Nephron (organoid): Measurements from ENCODE around the gene UTP3.
"Not testable (repeated sequence)": the region's sequence is repeated elsewhere in the genome, so short reads cannot be mapped to it uniquely, and the experiment has no call there.

Source experiments
- H3K27ac Mint-ChIP-seq, 3 experiments: 2 replicates each; pipeline ENCODE4 v1.8.0; 2020; ENCODE audit warnings: mixed read lengths in 3 of 3, mild to moderate bottlenecking in 2 of 3, moderate library complexity in 1 of 3
- H3K27me3 Mint-ChIP-seq: 2 replicates; pipeline ENCODE4 v1.8.0; 2021; ENCODE audit warnings: low read depth, mild to moderate bottlenecking, moderate library complexity, mixed read lengths
- H3K36me3 Mint-ChIP-seq: 2 replicates; pipeline ENCODE4 v1.8.0; 2020; ENCODE audit warnings: low read depth, mixed read lengths
- H3K4me1 Mint-ChIP-seq: 2 replicates; pipeline ENCODE4 v1.8.0; 2020; ENCODE audit warnings: mixed read lengths
- H3K4me3 Mint-ChIP-seq, 3 experiments: 2 replicates each; pipeline ENCODE4 v1.8.0; 2020; ENCODE audit warnings: mild to moderate bottlenecking in 3 of 3, mixed read lengths in 3 of 3, moderate library complexity in 2 of 3
- H3K9me3 Mint-ChIP-seq: 2 replicates; pipeline ENCODE4 v1.8.0; 2020; ENCODE audit warnings: mixed read lengths
- CTCF ChIP-seq, 3 experiments: fragments of 200-600 bp; sonication (generic); IDR thresholded peaks; one replicate each; pipeline ENCODE4 v1.5.0; 2021; ENCODE audit warnings: antibody characterized with exemption in 3 of 3; ENCODE audit not compliant: unreplicated experiment in 3 of 3

The UTP3 gene

DNA sequence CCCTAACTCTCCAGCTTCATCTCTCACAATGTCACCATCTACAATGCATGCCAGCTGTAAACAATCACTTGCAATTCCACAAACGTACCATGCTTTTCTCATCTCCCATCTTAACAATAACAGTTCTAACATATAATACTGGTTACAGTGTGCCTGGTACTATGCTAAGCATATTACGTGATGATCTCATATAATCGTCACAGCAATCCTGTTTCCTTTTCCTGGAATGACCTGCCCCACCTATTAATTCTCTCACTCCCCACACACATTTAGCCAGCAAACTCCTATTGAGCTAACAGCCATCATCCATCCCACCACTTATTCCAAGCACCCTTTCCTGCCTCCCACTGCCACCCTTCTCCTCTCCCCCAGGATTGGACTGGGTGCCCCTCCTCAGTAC is 29.9 kb upstream of the UTP3 start:
- no peak for TF ChIP-seq CTCF (IDR thresholded peaks at IDR 0.05; ENCODE audit: unreplicated experiment in 3 of 3)
- Mint-ChIP-seq H3K27ac (no peak overlapping the region), H3K9me3 (no peaks in the 10 kb centered on the region), H3K4me3 (no peak overlapping the region), H3K27me3 (no peaks in the 10 kb centered on the region), H3K36me3 (no peaks in the 10 kb centered on the region), H3K4me1 (no peaks in the 10 kb centered on the region)

GRCh38 chr4:70660106-70660505 is 28.2 kb upstream of the UTP3 start:
- no peaks in the 10 kb centered on the region for H3K9me3 Mint-ChIP-seq
- H3K4me3 Mint-ChIP-seq, result no peak overlapping the region
- no peaks in the 10 kb centered on the region for H3K27me3 Mint-ChIP-seq
- no peaks in the 10 kb centered on the region for H3K4me1 Mint-ChIP-seq
- no peak overlapping the region for H3K27ac Mint-ChIP-seq
- H3K36me3 Mint-ChIP-seq, result no peaks in the 10 kb centered on the region
- TF ChIP-seq CTCF (IDR thresholded peaks at IDR 0.05; ENCODE audit: unreplicated experiment in 3 of 3), result no peak

DNA sequence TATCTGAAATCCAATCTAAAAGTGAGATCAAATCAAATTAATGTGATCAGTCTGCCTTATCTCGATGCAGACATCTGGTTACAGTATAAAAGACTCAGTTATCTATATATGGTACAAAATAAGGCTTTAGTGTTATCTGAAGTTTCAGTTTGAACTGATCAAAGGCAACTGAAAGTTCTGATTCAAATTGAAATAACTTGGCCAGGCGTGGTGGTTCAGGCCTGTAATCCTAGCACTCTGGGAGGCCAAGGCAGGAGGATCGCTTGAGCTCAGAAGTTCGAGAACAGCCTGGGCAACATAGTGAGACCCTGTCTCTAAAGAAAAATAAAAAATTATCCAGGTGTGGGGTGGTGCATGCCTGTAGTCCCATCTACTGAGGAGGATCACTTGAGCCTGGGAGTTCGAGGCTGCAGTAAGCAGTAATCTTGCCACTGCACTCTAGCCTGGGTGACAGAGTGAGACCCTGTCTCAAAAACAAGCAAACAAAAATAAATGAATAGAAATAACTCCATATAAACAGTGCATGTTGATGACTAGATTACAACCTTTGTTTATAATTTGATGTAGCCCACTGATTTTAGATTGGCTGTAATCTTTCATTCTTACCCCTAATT is 26.9 kb upstream of the UTP3 start:
- H3K4me3 Mint-ChIP-seq, H3K4me1 Mint-ChIP-seq, H3K27me3 Mint-ChIP-seq, H3K36me3 Mint-ChIP-seq, H3K9me3 Mint-ChIP-seq, H3K27ac Mint-ChIP-seq: not testable (repeated sequence)

DNA sequence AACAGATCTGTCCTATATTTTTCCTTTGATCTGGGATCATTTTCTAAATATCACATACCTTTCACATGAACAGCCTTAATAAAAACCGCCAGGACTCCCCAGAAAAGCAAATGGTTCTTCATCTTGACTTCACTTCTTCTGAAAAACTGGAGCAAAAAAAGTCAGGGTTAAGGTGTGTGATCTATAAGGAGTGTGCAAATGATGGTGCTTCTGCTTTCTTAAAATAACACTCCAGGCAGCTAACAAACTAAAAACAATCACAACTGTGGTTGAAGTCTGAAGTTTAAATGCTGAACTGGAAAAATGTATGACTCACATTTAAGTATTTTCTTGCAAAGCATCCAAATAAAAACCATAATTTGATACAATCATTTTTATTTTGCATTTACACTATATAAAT is 22.0 kb upstream of the UTP3 start, which contains the start of gene JCHAIN:
TSS of gene JCHAIN (minus strand) at position 140 of the 400 bp plus-strand sequence. CDS start at position 122, 18 bp downstream.
- H3K36me3 Mint-ChIP-seq, result no peaks in the 10 kb centered on the region
- H3K9me3 Mint-ChIP-seq, result no peaks in the 10 kb centered on the region
- no peak for TF ChIP-seq CTCF (IDR thresholded peaks at IDR 0.05; ENCODE audit: unreplicated experiment in 3 of 3)
- no peak within 1 kb of the TSS for H3K4me3 Mint-ChIP-seq
- peaks cover 5% of the 10 kb centered on the region for H3K27me3 Mint-ChIP-seq
- H3K4me1 Mint-ChIP-seq, result peaks cover 12% of the 10 kb centered on the region
- H3K27ac Mint-ChIP-seq, result peak within 1 kb of the TSS in 1 of 3 experiments; percentile 74

DNA sequence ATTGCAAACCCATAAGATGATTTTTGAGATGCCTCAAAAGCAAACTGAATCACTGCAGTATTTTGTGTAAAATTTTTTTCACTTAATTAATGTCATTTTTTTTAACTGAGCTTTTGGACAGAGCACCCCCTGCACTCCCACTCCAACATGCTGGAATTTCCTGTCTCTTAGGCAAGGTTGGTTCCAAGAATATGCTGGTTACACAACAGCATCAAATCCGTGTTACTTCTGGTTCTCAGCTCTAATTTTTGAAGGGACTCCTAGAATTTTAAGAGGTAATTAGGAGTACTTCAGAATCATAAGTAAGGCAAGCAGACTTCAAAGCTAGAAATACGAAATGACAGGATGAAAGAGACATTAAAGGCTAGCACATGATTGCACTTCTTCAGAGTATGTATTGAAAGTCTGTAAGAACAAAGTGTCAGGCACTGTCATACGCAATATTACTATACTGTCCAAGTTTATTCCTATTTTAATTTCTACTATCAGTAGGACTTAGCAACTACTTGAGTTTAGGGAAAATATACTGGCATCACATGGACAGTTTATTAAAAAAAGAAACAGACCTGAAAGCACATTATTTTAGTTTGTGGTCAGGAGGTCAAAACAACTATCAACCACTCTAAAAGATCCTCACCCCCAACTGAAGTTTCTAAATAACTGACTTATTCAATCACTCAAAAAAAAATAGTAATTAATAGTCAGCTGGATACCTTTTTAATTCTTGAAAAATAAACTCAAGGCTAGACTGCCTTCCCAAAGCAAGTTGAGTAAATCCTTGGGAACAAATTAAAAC is 20.4 kb upstream of the UTP3 start:
- TF ChIP-seq CTCF (IDR thresholded peaks at IDR 0.05; ENCODE audit: unreplicated experiment in 3 of 3), result no peak
- H3K9me3 Mint-ChIP-seq, result no peaks in the 10 kb centered on the region

DNA sequence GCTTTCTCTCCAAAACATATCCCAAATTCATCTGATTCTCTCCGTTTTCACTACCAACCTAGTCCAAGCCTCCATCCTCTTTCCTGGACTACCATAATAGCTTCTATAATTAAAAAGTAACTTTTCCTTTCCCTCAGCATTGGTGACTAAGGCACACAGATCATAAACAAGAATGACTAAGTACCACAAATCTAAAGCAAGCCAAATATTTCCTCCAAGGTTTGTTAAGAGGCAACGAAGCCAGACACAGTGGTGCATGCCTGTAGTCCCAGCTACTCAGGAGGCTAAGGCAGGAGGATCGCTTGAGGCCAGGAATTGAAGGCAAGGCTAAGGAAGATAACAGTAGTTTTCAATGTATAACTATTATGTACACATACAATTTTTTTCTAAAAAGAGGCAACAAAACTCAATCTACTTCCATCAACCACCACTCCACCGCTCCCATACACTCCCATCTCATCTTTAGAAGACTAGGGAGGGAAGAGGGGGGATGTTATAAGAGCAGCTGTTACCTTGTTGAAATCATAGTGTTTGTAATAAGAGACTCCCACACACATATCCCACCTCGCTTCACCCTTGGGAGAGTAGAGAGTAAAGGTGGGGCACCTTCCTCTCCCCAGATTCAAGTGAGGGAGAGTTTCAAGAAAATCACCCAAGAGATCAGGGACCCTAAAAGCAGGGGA is 17.9 kb upstream of the UTP3 start:
- TF ChIP-seq CTCF (IDR thresholded peaks at IDR 0.05; ENCODE audit: unreplicated experiment in 3 of 3), result no peak
- Mint-ChIP-seq H3K4me3 (no peak overlapping the region), H3K36me3 (no peaks in the 10 kb centered on the region), H3K27me3 (peaks cover 5% of the 10 kb centered on the region), H3K4me1 (peaks cover 13% of the 10 kb centered on the region), H3K27ac (no peak overlapping the region), H3K9me3 (no peaks in the 10 kb centered on the region)

More for the DNA sequence above, 20.4 kb upstream of the UTP3 start:
- Mint-ChIP-seq H3K27ac (peak overlapping the region in 1 of 3 experiments; percentile 86), H3K36me3 (no peaks in the 10 kb centered on the region), H3K4me1 (peaks cover 12% of the 10 kb centered on the region), H3K27me3 (peaks cover 5% of the 10 kb centered on the region), H3K4me3 (no peak overlapping the region)
